22Rv1 (cell line): ENCODE results near the gene GPR89A.

Source experiments
- H3K27ac ChIP-seq: fragments of 450-650 bp; 2 replicates; pipeline ENCODE4 v1.5.1; 2017
- ZFX ChIP-seq: fragments of 450-650 bp; IDR thresholded peaks from 2 replicates; pipeline ENCODE4 v1.6.1; 2017; ENCODE audit warnings: antibody characterized with exemption, borderline replicate concordance
- TF ChIP-seq, protein P1 (sequence below): fragments of 450-650 bp; IDR thresholded peaks from 2 replicates; pipeline ENCODE4 v1.5.1; 2017; ENCODE audit warnings: mild to moderate bottlenecking

Gene GPR89A

DNA sequence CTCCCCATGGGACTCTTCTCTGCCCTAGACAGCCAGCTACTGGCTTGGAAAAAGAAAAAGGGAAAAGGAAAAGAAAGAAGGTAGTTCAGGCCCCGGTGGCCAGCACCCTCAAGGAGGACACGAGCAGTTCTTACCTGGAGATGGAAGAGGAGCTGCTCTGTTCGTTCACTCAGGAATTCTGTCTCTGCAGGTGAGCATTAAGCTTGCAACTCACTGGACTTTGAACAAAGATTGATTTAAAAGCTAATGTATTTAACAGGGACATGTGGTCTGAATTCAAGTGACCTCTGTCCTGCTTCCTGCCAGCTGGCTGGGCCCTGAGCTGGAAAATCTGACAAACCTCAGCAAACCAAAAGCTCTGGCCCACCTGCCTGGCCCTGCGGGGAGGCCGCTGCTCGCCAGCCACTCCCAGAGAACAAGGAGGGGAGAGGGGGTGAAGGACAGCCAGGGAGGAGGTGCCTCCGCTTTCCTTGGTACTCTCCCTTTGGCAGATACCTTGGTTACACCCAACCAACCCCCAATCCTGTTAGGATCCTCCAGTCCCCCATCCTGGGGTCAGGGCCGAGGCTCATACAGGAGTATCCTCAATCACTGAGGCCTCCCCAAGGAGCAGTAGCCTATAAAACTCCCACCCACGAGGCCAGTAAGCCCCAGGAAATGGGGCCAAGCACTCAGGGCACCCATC lies 99.5 kb downstream of the GPR89A start, which contains the start of gene PDZK1:
PDZK1 (minus strand) TSS at position 186 of the 685 bp plus-strand sequence. CDS start 19,347 bp downstream, outside the sequence.
- H3K27ac ChIP-seq: no peak within 1 kb of the TSS
- TF ChIP-seq ZFX: no peak
- TF ChIP-seq, protein P1, sequence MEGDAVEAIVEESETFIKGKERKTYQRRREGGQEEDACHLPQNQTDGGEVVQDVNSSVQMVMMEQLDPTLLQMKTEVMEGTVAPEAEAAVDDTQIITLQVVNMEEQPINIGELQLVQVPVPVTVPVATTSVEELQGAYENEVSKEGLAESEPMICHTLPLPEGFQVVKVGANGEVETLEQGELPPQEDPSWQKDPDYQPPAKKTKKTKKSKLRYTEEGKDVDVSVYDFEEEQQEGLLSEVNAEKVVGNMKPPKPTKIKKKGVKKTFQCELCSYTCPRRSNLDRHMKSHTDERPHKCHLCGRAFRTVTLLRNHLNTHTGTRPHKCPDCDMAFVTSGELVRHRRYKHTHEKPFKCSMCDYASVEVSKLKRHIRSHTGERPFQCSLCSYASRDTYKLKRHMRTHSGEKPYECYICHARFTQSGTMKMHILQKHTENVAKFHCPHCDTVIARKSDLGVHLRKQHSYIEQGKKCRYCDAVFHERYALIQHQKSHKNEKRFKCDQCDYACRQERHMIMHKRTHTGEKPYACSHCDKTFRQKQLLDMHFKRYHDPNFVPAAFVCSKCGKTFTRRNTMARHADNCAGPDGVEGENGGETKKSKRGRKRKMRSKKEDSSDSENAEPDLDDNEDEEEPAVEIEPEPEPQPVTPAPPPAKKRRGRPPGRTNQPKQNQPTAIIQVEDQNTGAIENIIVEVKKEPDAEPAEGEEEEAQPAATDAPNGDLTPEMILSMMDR: no peak

DNA sequence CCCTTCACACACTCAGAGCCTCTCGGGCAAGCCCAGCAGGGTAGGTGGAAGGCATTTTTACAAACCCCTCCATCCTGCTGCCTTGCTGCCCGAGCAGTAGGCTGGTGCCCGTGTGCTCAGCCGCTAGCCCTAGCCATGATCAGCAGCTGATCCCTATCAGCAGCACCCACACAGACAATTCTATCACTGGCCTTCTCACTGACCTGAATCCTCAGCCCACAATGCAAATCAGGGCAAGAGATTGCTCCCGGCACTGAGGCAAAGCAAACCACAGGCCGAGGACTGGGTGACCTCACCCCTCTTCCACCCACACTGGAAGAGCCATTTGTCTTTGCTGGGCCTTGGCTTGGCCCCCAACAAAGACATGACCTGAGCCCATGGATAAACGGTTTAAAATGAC lies 100.3 kb downstream of the GPR89A start:
- H3K27ac ChIP-seq: no peak overlapping the region
- TF ChIP-seq, protein P1: no peak

DNA sequence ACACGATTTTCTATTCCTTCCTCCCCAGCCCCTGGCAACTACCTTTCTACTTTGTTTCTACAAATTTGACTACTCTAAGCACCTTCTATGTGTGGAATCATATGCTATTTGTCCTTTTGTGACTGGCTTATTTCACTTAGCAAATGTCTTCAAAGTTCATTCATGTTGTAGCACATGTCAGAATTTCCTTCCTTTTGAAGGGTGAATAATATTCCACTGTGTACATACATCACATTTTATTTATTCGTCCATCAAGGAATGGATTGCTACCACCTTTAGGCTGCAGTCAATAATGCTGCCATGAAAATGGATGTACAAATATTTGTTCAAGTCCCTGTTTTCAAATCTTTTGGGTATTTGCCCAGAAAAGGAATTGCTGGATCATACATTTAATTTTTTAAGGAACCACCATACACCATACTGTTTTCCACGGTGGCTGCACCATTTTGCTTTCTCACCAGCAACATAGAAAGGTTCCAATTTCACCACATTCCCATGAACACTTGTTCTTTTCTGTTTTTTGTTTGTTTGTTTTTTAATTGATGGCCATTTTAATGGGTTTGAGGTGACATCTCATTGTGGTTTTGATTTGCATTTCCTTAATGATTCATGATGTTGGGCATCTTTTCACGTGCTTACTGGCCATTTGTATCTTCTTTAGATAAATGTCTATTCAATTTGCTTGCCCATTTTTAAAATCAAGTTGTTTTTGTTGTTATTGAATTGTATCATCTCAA lies 102.7 kb downstream of the GPR89A start:
- H3K27ac ChIP-seq: no peak overlapping the region
- TF ChIP-seq, protein P1: no peak
- TF ChIP-seq ZFX: no peak

DNA sequence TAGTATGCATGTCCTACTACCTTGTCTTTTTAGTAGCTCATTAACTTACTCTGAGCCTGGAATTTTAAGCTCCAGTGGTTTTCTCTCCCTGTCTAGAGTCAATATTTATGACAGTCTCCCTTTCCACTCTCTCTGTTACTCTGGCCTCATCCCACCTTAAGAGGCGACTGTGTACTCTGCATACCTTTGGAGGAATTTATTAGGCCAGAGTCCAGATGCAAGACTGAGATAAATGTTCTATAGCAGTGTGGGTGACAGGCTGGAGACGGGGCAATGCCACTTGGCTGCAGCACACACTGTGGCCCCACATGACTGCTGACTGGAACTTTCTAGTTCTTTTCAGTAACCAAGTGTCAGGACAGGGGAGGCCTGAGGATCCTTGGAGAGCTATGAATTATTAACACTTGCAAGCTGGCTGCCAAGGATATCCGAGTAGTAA lies 103.4 kb downstream of the GPR89A start:
- H3K27ac ChIP-seq: no peak overlapping the region
- TF ChIP-seq, protein P1: no peak
- TF ChIP-seq ZFX: no peak

DNA sequence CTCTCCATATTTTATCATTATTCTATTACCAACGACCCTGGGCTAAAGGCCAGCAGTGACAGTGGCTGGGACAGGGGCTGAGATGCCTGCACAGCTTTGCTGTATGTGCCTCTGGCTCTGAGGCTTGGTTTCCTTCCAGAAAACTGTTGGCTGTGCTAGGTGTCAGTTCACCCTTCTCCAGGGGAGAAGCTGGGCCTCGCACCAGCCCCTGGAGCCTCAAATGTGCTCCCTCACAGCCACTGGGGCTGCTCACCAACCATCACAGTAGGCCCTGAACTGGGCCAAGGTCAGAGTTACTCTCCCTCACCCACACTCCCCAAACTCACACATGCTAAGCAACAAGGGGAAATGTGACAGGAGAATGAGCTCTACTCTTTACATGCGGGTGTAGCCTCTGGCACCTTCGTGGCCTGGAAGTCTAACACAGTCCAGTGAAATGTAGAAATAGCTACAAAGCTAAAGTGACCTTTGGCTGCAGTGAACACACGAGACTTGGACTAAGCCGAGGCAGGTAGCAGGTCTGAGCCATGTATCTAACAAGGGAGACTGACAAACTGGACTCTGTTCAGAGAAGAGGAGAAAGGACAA lies 106.8 kb downstream of the GPR89A start:
- H3K27ac ChIP-seq: no peak overlapping the region
- TF ChIP-seq, protein P1: no peak
- no peak for TF ChIP-seq ZFX

DNA sequence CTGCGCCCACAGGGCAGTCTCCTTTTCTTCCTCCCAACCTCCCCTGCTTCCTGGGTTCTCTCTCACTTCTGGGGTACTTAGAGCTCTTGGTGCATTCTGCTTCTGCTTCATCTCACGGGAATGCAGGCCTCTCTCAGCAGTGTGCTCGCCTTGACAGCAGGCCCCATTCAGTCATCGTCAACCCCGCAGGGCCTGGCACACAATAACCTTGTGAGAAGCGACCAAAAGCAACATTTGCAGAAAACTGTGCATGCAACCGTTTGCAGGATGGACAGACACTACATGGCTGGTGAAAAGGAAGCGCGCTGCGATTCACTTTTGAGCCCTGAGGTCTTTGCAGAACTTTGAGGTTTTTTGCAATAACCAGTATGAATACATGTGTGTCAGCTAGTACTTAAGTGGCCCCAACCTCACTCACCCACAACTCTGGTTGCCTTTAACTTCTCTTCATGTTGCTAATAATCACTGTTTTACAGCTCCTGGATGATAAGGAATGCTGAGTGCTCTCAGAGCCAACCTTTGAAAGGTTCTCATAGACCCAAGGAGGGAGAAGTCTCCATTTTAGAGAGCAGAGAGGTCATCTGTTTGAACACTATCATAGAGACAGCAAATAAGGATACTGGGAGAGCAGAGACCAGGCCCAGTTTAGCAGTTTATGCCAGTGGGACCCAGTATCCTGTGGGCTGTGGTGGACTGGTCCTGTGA lies 109.0 kb downstream of the GPR89A start:
- TF ChIP-seq ZFX: no peak
- TF ChIP-seq, protein P1: no peak
- no peak overlapping the region for H3K27ac ChIP-seq
